Stimulated activated naive CD8-positive, alpha-beta T cell treated with anti-CD3 and anti-CD28 coated beads, Interleukin-15, Interleukin-2, amounts not matched to agents 100 ng/mL and 50 ng/mL, for 24 hours (primary cell): Measurements from ENCODE around the gene B3GALT6.

Experiments used
- H3K27ac Mint-ChIP-seq: one replicate; pipeline ENCODE4 v1.8.0; 2021; ENCODE audit warnings: mild to moderate bottlenecking, mixed read lengths
- H3K27me3 Mint-ChIP-seq: one replicate; pipeline ENCODE4 v1.8.0; 2021; ENCODE audit warnings: mixed read lengths
- H3K36me3 Mint-ChIP-seq: one replicate; pipeline ENCODE4 v1.8.0; 2021; ENCODE audit warnings: low read depth, mixed read lengths
- H3K4me1 Mint-ChIP-seq: one replicate; pipeline ENCODE4 v1.8.0; 2021; ENCODE audit warnings: low read depth, mixed read lengths
- H3K4me3 Mint-ChIP-seq: one replicate; pipeline ENCODE4 v1.8.0; 2021; ENCODE audit warnings: mild to moderate bottlenecking, mixed read lengths
- H3K9me3 Mint-ChIP-seq: one replicate; pipeline ENCODE4 v1.8.0; 2021; ENCODE audit warnings: mixed read lengths

Gene B3GALT6

DNA sequence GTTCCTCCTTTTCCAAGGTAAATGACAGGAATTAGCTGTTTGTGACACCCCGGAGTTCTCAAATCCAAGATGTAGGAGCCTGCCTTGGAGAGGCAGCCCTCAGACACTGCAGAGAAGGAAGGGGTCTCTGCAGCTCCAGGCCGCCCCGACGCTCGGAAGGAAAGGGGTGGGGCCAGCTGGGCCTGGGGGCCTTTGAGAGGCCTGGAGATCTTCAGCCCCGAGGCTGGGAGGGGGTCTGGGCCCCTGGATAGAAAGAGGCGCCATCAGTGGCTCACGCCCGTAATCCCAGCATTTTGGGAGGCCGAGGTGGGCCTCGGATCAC, 24.5 kb upstream of the B3GALT6 start:
- no peak overlapping the region for H3K27ac Mint-ChIP-seq
- no peaks in the 10 kb centered on the region for H3K9me3 Mint-ChIP-seq
- no peaks in the 10 kb centered on the region for H3K27me3 Mint-ChIP-seq
- peaks cover 37% of the 10 kb centered on the region for H3K4me1 Mint-ChIP-seq
- H3K4me3 Mint-ChIP-seq: no peak overlapping the region
- H3K36me3 Mint-ChIP-seq: peaks cover 10% of the 10 kb centered on the region

- H3K4me3 Mint-ChIP-seq: peak overlapping the region; percentile 82
- no peaks in the 10 kb centered on the region for H3K9me3 Mint-ChIP-seq
- peaks cover 37% of the 10 kb centered on the region for H3K4me1 Mint-ChIP-seq
Observed at GRCh38 chr1:1208713-1209433, 23.2 kb upstream of the B3GALT6 start.

DNA sequence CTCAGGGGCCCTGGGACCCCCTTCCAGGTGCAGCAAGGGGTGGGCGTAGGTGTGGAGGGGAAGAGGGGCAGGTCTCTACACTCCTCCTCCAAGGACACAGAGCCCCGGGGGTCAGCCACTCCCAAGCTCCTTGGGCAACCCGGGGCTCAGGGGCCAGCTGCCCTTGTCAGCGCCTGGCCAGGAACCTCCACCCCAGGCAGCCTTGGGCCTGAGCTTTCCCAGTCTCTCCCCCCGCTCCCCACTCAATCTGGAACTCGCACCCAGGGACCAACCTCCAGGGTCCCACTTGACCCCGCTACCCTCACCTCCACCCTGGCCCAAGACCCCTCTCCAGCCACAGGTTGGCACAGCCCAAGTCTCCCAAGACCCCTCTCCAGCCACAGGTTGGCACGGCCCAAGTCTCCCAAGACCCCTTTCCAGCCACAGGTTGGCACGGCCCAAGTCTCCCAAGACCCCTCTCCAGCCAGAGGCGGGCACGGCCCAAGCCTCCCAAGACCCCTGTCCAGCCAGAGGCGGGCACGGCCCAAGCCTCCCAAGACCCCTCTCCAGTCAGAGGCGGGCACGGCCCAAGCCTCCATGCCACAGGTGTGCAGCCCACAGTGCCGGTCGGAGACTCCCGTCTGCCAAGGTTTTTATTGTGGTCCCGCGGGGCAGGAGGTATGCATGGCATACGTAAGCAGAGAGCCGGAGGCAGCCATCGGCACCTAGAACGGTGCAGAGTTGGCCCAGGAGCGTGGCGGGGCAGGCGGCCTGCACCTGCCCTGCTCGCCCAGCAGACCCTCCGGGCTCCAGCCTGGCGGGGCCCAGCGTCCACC, 21.1 kb upstream of the B3GALT6 start:
- Mint-ChIP-seq H3K27ac (no peak overlapping the region), H3K4me3 (peak overlapping the region; percentile 53), H3K9me3 (no peaks in the 10 kb centered on the region), H3K4me1 (peaks cover 53% of the 10 kb centered on the region), H3K27me3 (no peaks in the 10 kb centered on the region), H3K36me3 (peaks cover 10% of the 10 kb centered on the region)

More at GRCh38 chr1:1208713-1209433, 23.2 kb upstream of the B3GALT6 start:
- peak overlapping the region; percentile 95 for H3K27ac Mint-ChIP-seq
- no peaks in the 10 kb centered on the region for H3K27me3 Mint-ChIP-seq
- H3K36me3 Mint-ChIP-seq: peaks cover 10% of the 10 kb centered on the region

DNA sequence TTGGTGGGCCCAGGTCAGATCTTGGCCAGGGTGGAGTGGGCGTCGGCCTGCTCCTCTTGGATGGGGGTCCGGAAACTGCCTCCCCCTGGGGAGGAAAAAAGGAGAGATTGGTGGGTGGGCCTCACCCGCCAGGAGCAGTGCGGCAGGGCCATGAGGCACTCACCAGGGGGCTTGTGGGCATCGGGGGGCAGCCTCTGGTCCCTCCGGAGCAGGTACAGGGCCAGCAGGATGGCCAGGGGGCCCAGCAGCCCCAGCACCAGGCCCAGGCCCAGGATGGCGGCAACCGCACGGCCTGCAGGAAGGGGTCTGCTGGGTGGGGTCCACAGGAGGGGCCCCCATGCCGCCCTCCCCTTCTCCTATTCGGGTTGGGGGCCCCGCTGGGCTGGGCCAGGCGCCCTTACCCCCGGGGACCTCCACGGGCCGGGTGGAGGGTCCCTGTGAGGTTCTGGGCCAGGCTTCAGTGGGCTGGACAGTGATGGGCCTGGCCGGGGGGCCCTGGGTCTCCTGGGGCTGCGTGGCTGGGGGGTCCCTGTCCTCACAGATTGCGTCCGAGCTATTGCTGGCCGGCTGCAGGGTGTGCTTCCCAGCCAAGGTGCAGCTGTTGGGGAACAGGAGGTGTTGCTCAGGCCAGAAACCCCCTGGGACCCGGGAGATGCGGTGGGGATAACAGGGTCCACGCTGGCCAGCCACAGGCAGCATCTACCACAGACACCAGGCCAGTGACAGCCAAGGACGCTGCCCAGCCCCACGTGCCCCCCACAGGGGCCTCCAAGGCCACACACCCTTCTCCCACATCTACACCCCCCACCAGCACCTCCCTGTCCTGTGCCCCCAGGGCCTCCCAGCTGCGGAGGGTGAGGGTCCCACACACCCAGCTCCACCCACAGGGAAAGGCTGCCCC, 20.2 kb upstream of the B3GALT6 start:
- H3K36me3 Mint-ChIP-seq: peaks cover 14% of the 10 kb centered on the region
- H3K9me3 Mint-ChIP-seq: no peaks in the 10 kb centered on the region
- H3K4me1 Mint-ChIP-seq: peaks cover 55% of the 10 kb centered on the region
- no peak overlapping the region for H3K27ac Mint-ChIP-seq
- no peaks in the 10 kb centered on the region for H3K27me3 Mint-ChIP-seq
- peak overlapping the region; percentile 61 for H3K4me3 Mint-ChIP-seq

DNA sequence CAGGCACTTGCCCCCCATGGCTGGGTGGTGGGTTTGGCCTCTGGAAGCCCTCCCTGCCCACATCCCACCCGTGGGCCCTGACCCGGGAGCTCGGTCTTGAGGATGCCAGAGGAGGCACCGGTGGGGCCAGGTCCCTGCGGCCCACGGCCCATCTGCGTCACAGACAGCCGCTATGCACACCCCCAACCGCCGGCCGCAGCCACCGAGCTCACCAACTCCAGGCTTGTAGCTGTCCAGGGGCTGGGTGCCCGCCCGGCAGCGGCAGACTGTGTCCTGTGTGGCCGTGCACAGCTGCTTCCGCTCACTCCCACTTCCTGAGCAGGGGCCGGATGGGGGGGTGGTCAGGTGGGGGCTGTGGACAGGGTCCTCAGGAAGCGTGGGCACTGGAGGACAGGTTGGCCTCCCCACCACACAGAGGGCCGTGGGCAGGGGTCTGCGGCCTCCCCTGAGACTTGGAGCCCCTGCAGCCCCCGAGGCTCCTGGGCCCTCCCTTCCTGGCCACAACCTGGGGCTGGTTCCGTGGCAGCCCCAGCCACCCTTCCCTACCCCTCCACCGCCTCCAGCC, 19.2 kb upstream of the B3GALT6 start:
- no peaks in the 10 kb centered on the region for H3K27me3 Mint-ChIP-seq
- H3K36me3 Mint-ChIP-seq: peaks cover 21% of the 10 kb centered on the region
- H3K4me3 Mint-ChIP-seq: peak overlapping the region; percentile 72
- H3K27ac Mint-ChIP-seq: no peak overlapping the region
- H3K4me1 Mint-ChIP-seq: peaks cover 51% of the 10 kb centered on the region
- H3K9me3 Mint-ChIP-seq: no peaks in the 10 kb centered on the region

- peaks cover 51% of the 10 kb centered on the region for H3K4me1 Mint-ChIP-seq
- H3K36me3 Mint-ChIP-seq: peaks cover 29% of the 10 kb centered on the region
- no peaks in the 10 kb centered on the region for H3K27me3 Mint-ChIP-seq
- H3K9me3 Mint-ChIP-seq: no peaks in the 10 kb centered on the region
- H3K4me3 Mint-ChIP-seq: peak within 1 kb of the TSS; percentile 72
- peak within 1 kb of the TSS; percentile 72 for H3K27ac Mint-ChIP-seq
Observed at GRCh38 chr1:1213345-1214265, 18.4 kb upstream of the B3GALT6 start, which contains the start of gene TNFRSF4. Gene TNFRSF4 (minus strand): TSS chr1:1214153. CDS start chr1:1214127, 26 bp downstream.

DNA sequence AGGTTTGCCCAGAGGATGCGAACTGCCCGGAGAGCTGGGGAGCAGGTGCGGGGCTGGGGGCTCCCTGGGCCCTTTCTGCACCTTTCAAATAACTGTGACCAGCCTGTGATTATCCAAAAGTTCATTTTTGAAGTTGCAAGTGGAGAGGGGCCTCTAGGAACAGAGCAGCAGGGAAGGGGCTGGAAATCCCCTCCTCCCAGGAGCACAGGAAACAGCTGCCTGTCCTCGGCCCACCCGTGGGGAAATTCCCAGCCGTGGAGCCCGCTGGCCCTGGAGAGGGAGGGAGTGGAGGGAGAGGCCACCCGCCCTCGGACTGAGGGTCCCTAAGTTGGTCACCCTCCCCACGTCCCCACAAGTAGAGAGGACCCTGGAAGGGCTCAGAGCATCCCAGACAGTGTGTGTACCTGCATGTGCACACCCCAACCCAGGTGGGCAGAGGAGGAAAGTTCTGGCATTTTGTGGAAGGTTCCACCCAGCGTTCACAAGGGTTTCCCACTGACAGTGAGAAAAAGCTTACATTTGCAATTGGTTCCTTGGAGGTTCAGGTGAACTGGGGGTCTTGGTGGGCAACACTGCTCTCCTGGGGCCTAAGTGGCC, 16.9 kb upstream of the B3GALT6 start:
- Mint-ChIP-seq H3K9me3 (no peaks in the 10 kb centered on the region), H3K4me1 (peaks cover 46% of the 10 kb centered on the region), H3K27ac (peak overlapping the region; percentile 72), H3K4me3 (peak overlapping the region; percentile 68), H3K36me3 (peaks cover 29% of the 10 kb centered on the region), H3K27me3 (no peaks in the 10 kb centered on the region)

- Mint-ChIP-seq H3K4me3 (peak overlapping the region; percentile 28), H3K27ac (peak overlapping the region; percentile 73), H3K4me1 (peaks cover 44% of the 10 kb centered on the region), H3K36me3 (peaks cover 33% of the 10 kb centered on the region), H3K9me3 (no peaks in the 10 kb centered on the region), H3K27me3 (no peaks in the 10 kb centered on the region)
Observed at GRCh38 chr1:1215881-1216605, 16.0 kb upstream of the B3GALT6 start.

GRCh38 chr1:1216770-1217620, 15.0 kb upstream of the B3GALT6 start:
- H3K36me3 Mint-ChIP-seq: peaks cover 37% of the 10 kb centered on the region
- peak overlapping the region; percentile 73 for H3K27ac Mint-ChIP-seq
- H3K27me3 Mint-ChIP-seq: no peaks in the 10 kb centered on the region
- H3K9me3 Mint-ChIP-seq: no peaks in the 10 kb centered on the region
- peaks cover 44% of the 10 kb centered on the region for H3K4me1 Mint-ChIP-seq
- peak overlapping the region; percentile 28 for H3K4me3 Mint-ChIP-seq

DNA sequence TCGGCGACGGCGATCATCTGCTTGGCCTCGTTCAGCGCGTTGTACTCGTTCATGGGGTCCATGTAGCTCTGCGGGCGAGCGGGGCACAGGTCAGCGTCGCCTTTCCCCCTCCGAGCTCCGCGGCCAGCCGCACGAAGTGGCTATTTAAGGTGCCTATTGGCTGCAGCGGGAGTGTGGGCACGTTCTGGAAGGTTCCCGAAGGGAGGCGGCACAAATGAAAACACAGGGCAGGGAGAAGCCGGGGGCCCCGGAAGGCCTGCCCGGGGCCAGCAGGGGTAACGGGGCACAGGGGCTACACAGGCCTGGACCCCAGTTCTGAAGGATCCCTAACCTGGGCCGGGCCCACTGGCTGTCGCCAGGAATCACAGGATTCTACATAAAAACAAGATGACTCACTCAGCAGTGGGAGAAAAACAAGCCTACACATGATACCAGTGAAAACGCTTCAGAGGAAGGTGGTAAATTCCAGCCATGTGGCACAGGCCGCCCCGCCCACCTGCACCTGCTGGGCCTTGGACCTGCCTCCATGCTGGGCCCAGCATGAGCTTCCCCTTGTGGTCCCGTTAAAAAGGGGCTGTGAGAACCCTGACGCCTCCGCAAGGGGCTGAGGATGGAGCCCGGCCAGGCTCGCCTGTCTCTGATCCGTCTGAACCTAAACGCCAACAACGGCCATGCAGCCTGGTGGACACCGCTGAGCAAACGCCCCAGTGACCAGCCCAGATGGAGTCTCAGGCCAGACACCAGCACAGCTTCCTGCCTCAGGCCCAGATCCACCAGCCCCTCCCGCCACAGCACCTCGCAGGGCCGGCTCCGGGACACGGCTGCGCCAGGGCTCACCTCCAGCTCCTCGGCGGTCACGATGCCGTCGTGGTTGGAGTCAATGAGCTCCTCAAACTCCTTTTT, 14.2 kb upstream of the B3GALT6 start:
- Mint-ChIP-seq H3K4me3 (no peak overlapping the region), H3K27me3 (no peaks in the 10 kb centered on the region), H3K36me3 (peaks cover 40% of the 10 kb centered on the region), H3K9me3 (no peaks in the 10 kb centered on the region), H3K4me1 (peaks cover 44% of the 10 kb centered on the region), H3K27ac (peak overlapping the region; percentile 58)

DNA sequence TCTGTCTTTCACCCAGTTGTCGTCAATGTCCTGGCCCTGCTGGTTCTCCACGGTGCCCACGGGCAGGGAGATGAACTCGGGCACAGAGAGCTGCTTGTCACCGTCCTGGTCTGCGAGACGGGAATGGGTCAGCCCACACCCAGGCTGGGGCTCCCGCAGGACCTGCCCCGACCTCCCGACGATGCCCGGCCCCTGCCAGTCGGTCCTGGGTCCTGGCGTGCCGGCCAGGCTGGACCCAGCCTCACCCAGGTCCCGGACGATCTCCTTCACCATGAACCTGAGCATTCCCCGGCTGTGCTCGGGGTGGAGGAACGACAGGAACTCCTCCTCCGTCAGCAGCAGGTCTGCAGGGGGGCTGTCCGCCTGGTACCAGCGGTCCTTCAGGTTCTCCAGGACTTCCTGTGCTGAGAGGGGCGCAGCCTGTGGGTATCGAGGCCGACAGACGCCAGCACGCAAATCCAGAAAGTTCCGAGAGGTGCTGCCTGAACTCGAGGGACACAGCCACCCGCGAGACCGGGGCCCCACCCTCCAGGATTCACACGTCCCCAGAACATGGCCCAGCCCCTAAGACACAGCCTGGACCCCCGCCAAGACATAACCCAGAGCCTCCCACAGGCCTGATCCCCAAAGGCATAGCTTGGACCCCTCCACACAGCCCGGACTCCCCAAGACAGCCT, 13.4 kb upstream of the B3GALT6 start:
- H3K4me3 Mint-ChIP-seq: no peak overlapping the region
- no peaks in the 10 kb centered on the region for H3K9me3 Mint-ChIP-seq
- H3K27me3 Mint-ChIP-seq: no peaks in the 10 kb centered on the region
- H3K36me3 Mint-ChIP-seq: peaks cover 46% of the 10 kb centered on the region
- peaks cover 44% of the 10 kb centered on the region for H3K4me1 Mint-ChIP-seq
- H3K27ac Mint-ChIP-seq: peak overlapping the region; percentile 58
